NCI-H1694 (cell line): ENCODE data around the gene KRTAP10-10.
"Not testable (repeated sequence)": the region's sequence is repeated elsewhere in the genome, so short reads cannot be mapped to it uniquely, and the experiment has no call there.

Source experiments
- DNase-seq: peaks from one replicate; lab custom pipeline; 2025; lab: John Stamatoyannopoulos, UW

Gene KRTAP10-10

GRCh38 chr21:44626673-44627143 lies 10.4 kb upstream of the KRTAP10-10 start, which contains the start of gene KRTAP10-9:
Gene KRTAP10-9 (plus strand): TSS chr21:44627093. CDS start chr21:44627172, 79 bp downstream.
- DNase-seq, result no peak

- not testable (repeated sequence) for DNase-seq
These were observed 9.9 kb upstream of the KRTAP10-10 start for GRCh38 chr21:44627181-44627822.

- not testable (repeated sequence) for DNase-seq
These were observed 9.3 kb upstream of the KRTAP10-10 start for GRCh38 chr21:44627831-44628233.

- DNase-seq, result no peak
These were observed 8.3 kb upstream of the KRTAP10-10 start for GRCh38 chr21:44628707-44629391.

- DNase-seq, result no peak
These were observed 6.7 kb upstream of the KRTAP10-10 start for GRCh38 chr21:44630440-44630839.

- DNase-seq, result no peak
These were observed 5.1 kb upstream of the KRTAP10-10 start for GRCh38 chr21:44632067-44632466.

- no peak for DNase-seq
These were observed 743 bp upstream of the KRTAP10-10 start for GRCh38 chr21:44636209-44637017.

- not testable (repeated sequence) for DNase-seq
These were observed 744 bp downstream of the KRTAP10-10 start for GRCh38 chr21:44637851-44638348.

- DNase-seq, result not testable (repeated sequence)
These were observed 1.6 kb downstream of the KRTAP10-10 start for GRCh38 chr21:44638506-44639330.

GRCh38 chr21:44639331-44639655 lies 2.1 kb downstream of the KRTAP10-10 start:
- DNase-seq, result no peak

- no peak for DNase-seq
These were observed 3.6 kb downstream of the KRTAP10-10 start for GRCh38 chr21:44640761-44641160.

- no peak for DNase-seq
These were observed 6.7 kb downstream of the KRTAP10-10 start for GRCh38 chr21:44643741-44644310.

GRCh38 chr21:44644878-44645277 lies 7.7 kb downstream of the KRTAP10-10 start:
- DNase-seq, result no peak

- DNase-seq, result peak; percentile 75
These were observed 9.4 kb downstream of the KRTAP10-10 start, which contains the start of gene KRTAP10-11 for GRCh38 chr21:44646366-44647221. Gene KRTAP10-11 (plus strand): TSS chr21:44646414. CDS start chr21:44646459, 45 bp downstream.

- DNase-seq, result no peak
These were observed 10.0 kb downstream of the KRTAP10-10 start for GRCh38 chr21:44647222-44647552.

GRCh38 chr21:44648557-44649311 lies 11.6 kb downstream of the KRTAP10-10 start:
- no peak for DNase-seq

- DNase-seq, result no peak
These were observed 12.5 kb downstream of the KRTAP10-10 start for GRCh38 chr21:44649521-44650100.

GRCh38 chr21:44650265-44650972 lies 13.3 kb downstream of the KRTAP10-10 start:
- no peak for DNase-seq
